Neutrophil (primary cell): Measurements from ENCODE around the gene COL12A1.

Experiments
- H3K27ac ChIP-seq: fragments of 200-600 bp; sonication (generic); 2 replicates; pipeline ENCODE4 v1.5.1; 2016; ENCODE audit warnings: mild to moderate bottlenecking, moderate library complexity
- H3K27me3 ChIP-seq: fragments of 200-600 bp; sonication (generic); 2 replicates; pipeline ENCODE4 v1.6.0; 2016; ENCODE audit warnings: mild to moderate bottlenecking
- H3K36me3 ChIP-seq: fragments of 200-600 bp; sonication (generic); 2 replicates; pipeline ENCODE4 v1.5.1; 2017
- H3K4me1 ChIP-seq, 2 experiments: fragments of 200-600 bp in 1 of 2; sonication (generic) in 1 of 2; 1 replicate in 1 of 2; 2 replicates in 1 of 2; pipeline versions ENCODE4 v1.5.1 to v1.6.1; 2013 to 2016; ENCODE audit warnings: low read depth in 1 of 2, low read length in 1 of 2, mild to moderate bottlenecking in 1 of 2, moderate library complexity in 1 of 2; ENCODE audit not compliant: control insufficient read depth in 1 of 2, insufficient read depth in 1 of 2
- H3K4me3 ChIP-seq, 2 experiments: fragments of 200-600 bp in 1 of 2; sonication (generic) in 1 of 2; 1 replicate in 1 of 2; 2 replicates in 1 of 2; pipeline ENCODE4 v1.5.1; 2013 to 2016; ENCODE audit warnings: low read depth in 1 of 2, low read length in 1 of 2, mild to moderate bottlenecking in 1 of 2, moderate library complexity in 1 of 2
- H3K9me3 ChIP-seq: fragments of 200-600 bp; sonication (generic); 2 replicates; pipeline ENCODE4 v1.5.1; 2016
- TF ChIP-seq, protein P1 (sequence below): fragments of 200-600 bp; sonication (generic); IDR thresholded peaks from 2 replicates; pipeline ENCODE4 v1.5.1; 2016; ENCODE audit warnings: antibody characterized with exemption

Gene COL12A1

DNA sequence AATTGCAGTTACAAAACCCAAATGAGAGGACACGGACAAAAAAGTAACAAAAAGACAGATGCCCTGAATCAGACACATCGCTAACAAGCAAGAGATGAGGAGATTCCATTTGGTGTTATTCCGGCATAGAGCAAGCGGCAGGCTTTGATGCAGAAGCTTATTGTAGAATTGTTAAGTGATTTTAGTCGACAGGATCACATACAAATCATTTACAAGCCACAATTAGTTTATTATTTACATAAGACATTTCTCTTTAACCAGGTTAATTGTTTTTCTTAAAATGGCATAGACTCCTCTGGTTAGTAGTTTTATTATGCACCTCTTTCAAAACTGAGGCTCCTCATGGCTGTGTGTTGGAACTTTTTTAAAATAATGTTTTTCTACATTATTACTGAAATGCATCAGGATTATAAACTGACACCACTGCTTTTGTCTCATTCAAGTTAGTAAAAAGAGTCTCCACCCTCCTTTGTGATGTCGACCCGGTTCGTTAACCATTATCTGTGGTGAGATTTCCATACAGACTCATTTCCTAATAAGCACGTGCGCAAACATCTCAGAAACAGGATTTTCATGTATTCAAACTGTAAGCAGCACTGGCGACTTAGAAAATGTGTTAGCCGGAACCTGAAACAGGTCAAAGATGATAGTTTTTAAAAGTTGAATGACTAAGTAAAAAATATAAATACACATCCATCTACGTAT lies 119.8 kb downstream of the COL12A1 start:
- H3K36me3 ChIP-seq = no peaks in the 10 kb centered on the region
- no peaks in the 10 kb centered on the region for H3K4me1 ChIP-seq
- H3K27me3 ChIP-seq = peaks cover 34% of the 10 kb centered on the region
- TF ChIP-seq, protein P1, sequence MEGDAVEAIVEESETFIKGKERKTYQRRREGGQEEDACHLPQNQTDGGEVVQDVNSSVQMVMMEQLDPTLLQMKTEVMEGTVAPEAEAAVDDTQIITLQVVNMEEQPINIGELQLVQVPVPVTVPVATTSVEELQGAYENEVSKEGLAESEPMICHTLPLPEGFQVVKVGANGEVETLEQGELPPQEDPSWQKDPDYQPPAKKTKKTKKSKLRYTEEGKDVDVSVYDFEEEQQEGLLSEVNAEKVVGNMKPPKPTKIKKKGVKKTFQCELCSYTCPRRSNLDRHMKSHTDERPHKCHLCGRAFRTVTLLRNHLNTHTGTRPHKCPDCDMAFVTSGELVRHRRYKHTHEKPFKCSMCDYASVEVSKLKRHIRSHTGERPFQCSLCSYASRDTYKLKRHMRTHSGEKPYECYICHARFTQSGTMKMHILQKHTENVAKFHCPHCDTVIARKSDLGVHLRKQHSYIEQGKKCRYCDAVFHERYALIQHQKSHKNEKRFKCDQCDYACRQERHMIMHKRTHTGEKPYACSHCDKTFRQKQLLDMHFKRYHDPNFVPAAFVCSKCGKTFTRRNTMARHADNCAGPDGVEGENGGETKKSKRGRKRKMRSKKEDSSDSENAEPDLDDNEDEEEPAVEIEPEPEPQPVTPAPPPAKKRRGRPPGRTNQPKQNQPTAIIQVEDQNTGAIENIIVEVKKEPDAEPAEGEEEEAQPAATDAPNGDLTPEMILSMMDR = no peak
- no peak overlapping the region for H3K27ac ChIP-seq
- no peaks in the 10 kb centered on the region for H3K9me3 ChIP-seq
- H3K4me3 ChIP-seq = no peak overlapping the region

DNA sequence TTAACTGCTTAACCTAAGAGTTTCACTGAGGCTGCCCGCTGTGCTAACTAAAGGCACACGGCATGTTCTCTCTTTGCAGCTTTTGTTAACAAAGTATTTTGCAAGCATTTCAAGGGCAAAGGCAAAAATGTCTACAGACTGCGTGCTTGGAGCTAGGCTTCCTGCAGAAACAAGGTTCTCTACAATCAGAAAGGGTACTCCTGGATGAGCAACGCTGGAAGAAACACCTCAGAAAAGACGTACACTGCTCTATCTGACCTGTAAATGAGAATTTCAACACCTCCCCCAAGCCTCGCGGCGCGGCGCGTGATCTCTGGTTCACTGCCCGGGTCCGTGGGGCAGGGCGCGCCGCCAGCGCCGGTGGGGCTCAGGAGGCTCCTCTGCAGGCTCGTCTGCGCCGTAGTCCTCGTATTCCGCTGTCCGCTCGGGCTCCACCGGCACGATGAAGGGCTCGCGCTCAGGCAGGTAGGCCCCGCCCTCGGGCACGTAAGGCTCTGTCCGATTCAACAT lies 120.9 kb downstream of the COL12A1 start:
- Histone ChIP-seq H3K4me1 (no peaks in the 10 kb centered on the region), H3K36me3 (no peaks in the 10 kb centered on the region), H3K9me3 (no peaks in the 10 kb centered on the region), H3K27me3 (peaks cover 34% of the 10 kb centered on the region), H3K4me3 (no peak overlapping the region), H3K27ac (no peak overlapping the region)
- TF ChIP-seq, protein P1 = no peak

DNA sequence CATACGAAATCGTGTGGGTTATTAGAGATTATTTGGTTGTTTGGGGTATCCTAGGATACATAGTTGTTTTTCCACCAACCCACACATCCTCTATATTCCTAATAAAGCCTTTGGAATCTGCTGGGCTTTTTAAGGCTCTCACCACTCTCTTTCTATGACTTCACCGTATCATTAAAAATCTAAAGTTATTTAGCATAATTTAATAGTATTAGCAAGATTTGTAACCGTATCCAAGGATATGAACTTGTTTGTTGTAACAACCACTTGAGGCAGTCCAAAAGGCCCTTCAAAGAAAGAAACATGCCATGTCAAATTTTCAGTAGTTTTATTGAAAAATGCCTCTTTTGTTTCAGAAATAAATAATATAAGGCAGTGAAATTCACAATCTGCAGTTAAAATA lies 121.8 kb downstream of the COL12A1 start:
- Histone ChIP-seq H3K36me3 (no peaks in the 10 kb centered on the region), H3K27me3 (peaks cover 34% of the 10 kb centered on the region), H3K4me3 (no peak overlapping the region), H3K9me3 (no peaks in the 10 kb centered on the region), H3K27ac (no peak overlapping the region), H3K4me1 (no peaks in the 10 kb centered on the region)
- TF ChIP-seq, protein P1 = no peak

DNA sequence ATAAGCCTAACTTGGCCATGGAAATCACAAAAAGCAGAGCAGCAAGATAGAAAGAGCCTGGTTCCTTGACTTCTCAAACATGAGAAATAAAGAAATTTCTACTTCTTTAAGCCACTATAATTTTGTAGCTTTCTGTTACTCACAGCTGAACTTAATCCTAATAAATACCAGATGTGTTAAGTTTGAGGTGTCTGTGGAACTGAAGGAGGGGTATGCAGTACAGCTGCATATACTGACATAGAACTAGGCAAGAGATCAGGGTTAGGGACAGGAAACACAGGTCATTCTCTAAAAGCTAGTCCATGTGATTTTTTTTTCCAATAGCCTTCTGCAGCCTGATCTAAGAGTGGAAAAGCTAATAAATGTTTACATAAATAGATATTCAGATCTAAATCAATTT lies 123.9 kb downstream of the COL12A1 start:
- H3K27me3 ChIP-seq = peaks cover 34% of the 10 kb centered on the region
- TF ChIP-seq, protein P1 = no peak
- H3K4me1 ChIP-seq = no peaks in the 10 kb centered on the region

DNA sequence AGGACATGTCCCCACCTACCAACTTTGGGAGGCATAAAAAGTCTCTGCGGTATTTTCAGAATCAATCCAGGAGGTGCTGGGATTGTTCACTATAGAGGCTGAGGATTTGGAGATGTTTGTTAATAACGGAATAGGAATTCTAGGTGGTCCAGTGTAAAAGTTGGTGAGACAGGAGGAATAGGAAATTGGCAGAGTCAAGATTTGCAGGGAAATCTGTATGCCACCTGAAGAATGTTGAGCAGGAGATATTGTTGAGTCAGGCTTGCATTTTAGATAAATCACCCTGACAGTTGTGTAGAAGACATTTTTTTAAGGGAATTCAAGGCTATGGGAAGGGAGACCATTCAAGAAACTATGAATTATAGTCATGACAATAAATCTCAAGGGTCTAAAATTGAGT lies 124.8 kb downstream of the COL12A1 start:
- no peak overlapping the region for H3K4me3 ChIP-seq
- H3K27me3 ChIP-seq = peaks cover 28% of the 10 kb centered on the region
- H3K36me3 ChIP-seq = no peaks in the 10 kb centered on the region
- no peak overlapping the region for H3K27ac ChIP-seq
- H3K9me3 ChIP-seq = no peaks in the 10 kb centered on the region
- TF ChIP-seq, protein P1 = no peak
- H3K4me1 ChIP-seq = no peaks in the 10 kb centered on the region

More for the DNA sequence above, 123.9 kb downstream of the COL12A1 start:
- Histone ChIP-seq H3K9me3 (no peaks in the 10 kb centered on the region), H3K4me3 (no peak overlapping the region), H3K36me3 (no peaks in the 10 kb centered on the region), H3K27ac (no peak overlapping the region)
